Astrocyte (in vitro differentiated cells and primary cell): ENCODE measurements around the gene PDZD7.

ENCODE experiments used
- CTCF ChIP-seq: IDR thresholded peaks from 2 replicates; pipeline ENCODE4 v1.5.1; 2011; ENCODE audit warnings: low read depth, mild to moderate bottlenecking, inconsistent platforms, low read length, moderate library complexity; ENCODE audit not compliant: insufficient read depth
- EZH2 ChIP-seq: IDR thresholded peaks from 2 replicates; pipeline ENCODE4 v1.6.1; 2012; ENCODE audit warnings: mild to moderate bottlenecking, low read length, inconsistent platforms; ENCODE audit not compliant: insufficient read depth

DNA sequence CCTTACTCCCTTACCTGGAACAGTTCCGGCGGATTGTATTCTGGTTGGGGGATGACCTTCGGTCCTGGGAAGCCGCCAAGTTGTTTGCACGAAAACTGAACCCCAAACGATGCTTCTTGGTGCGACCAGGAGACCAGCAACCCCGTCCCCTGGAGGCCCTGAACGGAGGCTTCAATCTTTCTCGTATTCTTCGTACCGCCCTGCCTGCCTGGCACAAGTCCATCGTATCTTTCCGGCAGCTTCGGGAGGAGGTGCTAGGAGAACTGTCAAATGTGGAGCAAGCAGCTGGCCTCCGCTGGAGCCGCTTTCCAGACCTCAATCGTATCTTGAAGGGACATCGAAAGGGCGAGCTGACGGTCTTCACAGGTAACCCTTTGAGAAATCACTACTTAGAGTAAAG lies 41.8 kb downstream of the PDZD7 start:
- TF ChIP-seq CTCF (no peak), EZH2 (no peak)
